Tibial artery (tissue), 4 donors: ENCODE data around the gene DAZAP1.
A peak's percentile ranks its signal among the peaks of the same experiment; 100 is the strongest.

ENCODE experiments used
- DNase-seq, 2 donors: peaks; one replicate each; pipeline ENCODE4 v3.0.0-alpha.2; 2019
- H3K27ac ChIP-seq, 2 donors: fragments of 200-600 bp; sonication (generic) in 1 of 2; 1 replicate in 1 of 2; 2 replicates in 1 of 2; pipeline ENCODE4 v1.5.1; 2018 to 2019; ENCODE audit warnings: mild to moderate bottlenecking in 1 of 2
- H3K27me3 ChIP-seq, 2 donors: fragments of 200-600 bp; sonication (generic) in 1 of 2; one replicate each; pipeline versions ENCODE4 v1.5.1 to v1.6.0; 2016 to 2019
- H3K36me3 ChIP-seq, 3 donors: fragments of 200-600 bp; sonication (generic) in 2 of 3; one replicate each; pipeline ENCODE4 v1.5.1; 2016 to 2019; ENCODE audit warnings: mild to moderate bottlenecking in 2 of 3
- H3K4me1 ChIP-seq, 4 donors: fragments of 200-600 bp; sonication (generic) in 2 of 4; 1 replicate in 3 of 4; 2 replicates in 1 of 4; pipeline ENCODE4 v1.5.1; 2016 to 2019
- H3K4me3 ChIP-seq, 2 donors: fragments of 200-600 bp; sonication (generic) in 1 of 2; 1 replicate in 1 of 2; 2 replicates in 1 of 2; pipeline ENCODE4 v1.5.1; 2018 to 2019; ENCODE audit warnings: mild to moderate bottlenecking in 2 of 2
- H3K9me3 ChIP-seq, 3 donors: fragments of 200-600 bp; sonication (generic) in 1 of 3; one replicate each; pipeline ENCODE4 v1.5.1; 2016 to 2019
- intact Hi-C: fragments of 100-400 bp; cut with DNase I; formaldehyde crosslinking; loops from one replicate; pipeline ENCODE4 v1.15.0; 2023; ENCODE audit warnings: low total_unique reads
- TF ChIP-seq, protein P1 (sequence below), 2 experiments: fragments of 200-600 bp in 1 of 2; fragments of 450-650 bp in 1 of 2; IDR thresholded peaks; one replicate each; pipeline ENCODE4 v1.5.1; 2017 to 2019; ENCODE audit warnings: antibody characterized with exemption in 2 of 2, mild to moderate bottlenecking in 1 of 2, moderate library complexity in 1 of 2

Gene DAZAP1

DNA sequence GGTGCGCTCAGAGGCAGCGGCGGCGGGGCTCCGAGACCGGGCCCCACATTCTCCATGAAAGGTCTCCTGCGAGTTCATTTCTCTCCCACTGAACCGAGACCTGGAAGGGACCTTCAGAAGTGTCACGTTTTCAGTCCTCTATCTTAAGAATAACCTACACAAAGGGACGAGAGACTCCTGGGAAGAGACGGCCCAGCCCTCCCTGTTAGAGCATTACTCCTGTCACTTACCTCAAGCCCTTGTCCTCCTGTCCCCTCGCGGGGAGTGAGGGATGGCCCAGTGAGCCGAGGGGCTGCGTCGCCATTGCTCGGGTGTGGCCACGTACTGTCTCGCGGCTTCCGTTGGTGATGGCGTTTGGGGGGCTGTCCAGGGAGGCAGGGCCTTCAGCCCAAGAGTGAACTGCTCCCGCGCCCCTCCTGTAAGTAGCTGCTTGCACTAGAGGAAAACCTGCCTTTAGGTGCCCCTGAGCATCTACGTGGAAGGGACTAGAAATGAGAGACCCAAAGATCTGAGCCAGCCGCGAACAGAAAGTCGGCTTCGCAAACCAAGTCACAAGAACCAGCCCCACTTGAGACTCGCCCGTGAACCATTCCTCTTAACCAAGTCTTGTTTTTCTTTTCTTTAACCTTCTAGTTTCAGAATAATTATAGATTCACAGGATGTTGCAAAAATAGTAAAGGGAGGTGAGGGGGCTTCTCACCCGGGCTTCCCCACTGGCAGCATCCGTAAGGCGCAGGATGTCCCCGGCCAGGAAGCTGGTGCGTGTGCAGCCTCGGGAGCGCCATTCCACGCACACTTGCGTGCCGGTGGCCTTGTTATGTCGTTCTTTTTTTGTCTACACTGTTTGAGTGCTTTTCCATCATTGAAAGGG lies 44.8 kb upstream of the DAZAP1 start:
- Histone ChIP-seq H3K36me3 (peaks cover 39 to 87% (median 73%) of the 10 kb centered on the region in 3 donors), H3K4me3 (no peak overlapping the region), H3K9me3 (no peaks in the 10 kb centered on the region), H3K27me3 (no peaks in the 10 kb centered on the region), H3K4me1 (peaks cover 0 to 30% (median 23%) of the 10 kb centered on the region in 4 donors), H3K27ac (peak overlapping the region; percentile 73 to 77)
- TF ChIP-seq, protein P1, sequence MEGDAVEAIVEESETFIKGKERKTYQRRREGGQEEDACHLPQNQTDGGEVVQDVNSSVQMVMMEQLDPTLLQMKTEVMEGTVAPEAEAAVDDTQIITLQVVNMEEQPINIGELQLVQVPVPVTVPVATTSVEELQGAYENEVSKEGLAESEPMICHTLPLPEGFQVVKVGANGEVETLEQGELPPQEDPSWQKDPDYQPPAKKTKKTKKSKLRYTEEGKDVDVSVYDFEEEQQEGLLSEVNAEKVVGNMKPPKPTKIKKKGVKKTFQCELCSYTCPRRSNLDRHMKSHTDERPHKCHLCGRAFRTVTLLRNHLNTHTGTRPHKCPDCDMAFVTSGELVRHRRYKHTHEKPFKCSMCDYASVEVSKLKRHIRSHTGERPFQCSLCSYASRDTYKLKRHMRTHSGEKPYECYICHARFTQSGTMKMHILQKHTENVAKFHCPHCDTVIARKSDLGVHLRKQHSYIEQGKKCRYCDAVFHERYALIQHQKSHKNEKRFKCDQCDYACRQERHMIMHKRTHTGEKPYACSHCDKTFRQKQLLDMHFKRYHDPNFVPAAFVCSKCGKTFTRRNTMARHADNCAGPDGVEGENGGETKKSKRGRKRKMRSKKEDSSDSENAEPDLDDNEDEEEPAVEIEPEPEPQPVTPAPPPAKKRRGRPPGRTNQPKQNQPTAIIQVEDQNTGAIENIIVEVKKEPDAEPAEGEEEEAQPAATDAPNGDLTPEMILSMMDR (IDR thresholded peaks at IDR 0.05): no peak
- intact Hi-C loops: no loop called here
- no peak for DNase-seq

DNA sequence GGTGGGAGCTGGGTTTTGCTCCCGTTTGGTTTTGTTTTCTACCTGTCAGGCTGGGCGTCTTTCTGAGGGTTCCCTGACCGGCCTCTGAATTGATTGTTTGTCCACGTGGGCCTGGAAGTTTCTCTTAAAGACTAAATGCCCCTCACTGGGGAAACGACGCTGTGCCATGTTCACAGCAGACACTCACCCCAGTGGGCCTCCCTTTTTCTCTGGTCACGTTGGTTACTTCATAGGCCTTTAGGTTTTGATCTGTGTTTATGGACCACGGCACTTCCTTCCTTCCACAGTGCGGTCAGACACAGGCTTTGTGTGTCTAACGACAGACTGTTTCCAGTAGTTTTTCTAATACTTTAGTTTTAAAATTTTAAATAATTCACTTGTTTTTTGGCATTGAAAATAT lies 43.8 kb upstream of the DAZAP1 start:
- intact Hi-C loops: no loop called here
- H3K27me3 ChIP-seq: no peaks in the 10 kb centered on the region
- H3K9me3 ChIP-seq: no peaks in the 10 kb centered on the region
- H3K4me1 ChIP-seq: peaks cover 0 to 28% (median 23%) of the 10 kb centered on the region in 4 donors
- H3K36me3 ChIP-seq: peaks cover 38 to 87% (median 71%) of the 10 kb centered on the region in 3 donors
- TF ChIP-seq, protein P1 (IDR thresholded peaks at IDR 0.05): no peak
- DNase-seq: no peak
- no peak overlapping the region for H3K4me3 ChIP-seq
- no peak overlapping the region for H3K27ac ChIP-seq

DNA sequence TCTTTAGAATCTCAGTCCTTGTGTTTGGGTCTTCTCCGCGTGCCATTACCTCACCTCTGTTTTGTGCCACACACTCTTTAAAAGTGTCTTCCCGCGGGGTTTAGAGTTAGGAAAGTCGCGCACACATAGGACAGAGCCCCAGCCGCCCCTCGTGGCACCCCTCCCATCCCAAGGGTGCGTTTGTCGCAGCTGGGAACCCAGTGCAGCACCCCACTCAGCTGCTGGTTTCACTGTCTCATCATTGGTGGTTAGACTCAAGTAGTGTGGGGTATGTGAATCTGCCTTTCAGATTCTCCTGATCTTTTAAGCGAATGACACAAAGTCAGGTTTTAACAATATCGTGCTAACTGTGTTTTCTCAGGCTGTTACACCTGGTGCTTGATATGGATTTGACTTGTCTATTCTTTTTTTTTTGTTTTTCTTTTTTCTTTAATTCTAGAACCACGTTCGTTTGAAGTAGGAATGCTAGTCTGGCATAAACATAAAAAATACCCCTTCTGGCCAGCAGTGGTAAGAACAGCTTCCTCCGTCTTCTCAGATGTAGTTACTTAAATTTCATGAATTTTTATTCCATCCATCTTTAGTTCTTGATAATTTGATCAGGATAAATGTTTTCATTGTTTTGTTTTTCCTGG lies 43.2 kb upstream of the DAZAP1 start:
- Histone ChIP-seq H3K4me3 (no peak overlapping the region), H3K27ac (no peak overlapping the region), H3K36me3 (peaks cover 35 to 88% (median 71%) of the 10 kb centered on the region in 3 donors), H3K4me1 (peaks cover 0 to 28% (median 23%) of the 10 kb centered on the region in 4 donors), H3K27me3 (no peaks in the 10 kb centered on the region), H3K9me3 (no peaks in the 10 kb centered on the region)
- intact Hi-C loops: no loop called here
- TF ChIP-seq, protein P1 (IDR thresholded peaks at IDR 0.05): no peak
- no peak for DNase-seq

DNA sequence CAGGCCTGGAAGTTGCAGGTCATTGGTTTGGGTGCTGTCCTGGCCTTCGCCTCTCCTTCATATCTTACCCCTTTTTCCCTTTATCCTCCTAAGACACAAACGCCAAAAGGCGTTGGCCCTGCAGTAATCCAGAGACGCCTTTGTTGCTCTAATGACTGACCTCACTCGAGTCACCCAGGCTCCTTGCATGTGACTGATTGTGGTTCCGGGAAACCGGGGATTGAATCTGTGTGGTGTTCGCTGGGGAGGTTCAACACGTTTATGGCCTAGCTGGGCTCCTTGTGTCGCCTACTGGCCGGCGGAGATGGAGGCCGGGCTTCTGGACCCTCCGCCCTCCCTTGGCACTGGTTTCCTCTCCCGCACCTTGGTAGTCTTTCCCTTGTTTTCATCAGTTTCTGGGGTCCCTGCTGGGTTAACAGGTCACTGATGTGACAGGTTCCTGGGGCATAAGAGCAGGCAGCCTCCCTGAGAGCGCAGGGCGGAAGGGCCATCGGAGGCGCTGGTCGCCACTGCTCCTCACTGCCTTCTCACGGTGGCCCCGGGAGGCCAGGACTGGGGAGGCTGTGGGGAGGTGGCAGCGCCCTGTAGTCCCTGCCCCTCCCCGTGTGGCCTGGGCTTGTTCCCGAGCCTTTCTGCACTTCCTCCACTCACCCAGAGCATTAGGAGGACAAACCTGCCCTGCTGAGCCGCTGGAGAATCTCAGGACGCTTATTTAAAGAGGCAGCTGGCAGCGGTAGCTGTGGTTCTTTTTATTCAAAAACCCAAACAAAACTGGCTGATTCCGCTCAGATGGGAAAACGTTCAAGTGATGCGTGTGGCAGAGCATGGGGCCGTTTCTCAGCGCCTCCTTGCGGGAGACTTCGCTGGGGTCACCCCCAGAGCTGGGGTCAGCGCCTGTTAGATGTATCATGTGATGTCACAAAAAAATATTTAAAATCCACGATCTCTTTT lies 41.8 kb upstream of the DAZAP1 start:
- intact Hi-C loops: no loop called here
- H3K27me3 ChIP-seq: no peaks in the 10 kb centered on the region
- DNase-seq: no peak
- no peaks in the 10 kb centered on the region for H3K9me3 ChIP-seq
- no peak overlapping the region for H3K27ac ChIP-seq
- no peak overlapping the region for H3K4me3 ChIP-seq
- peaks cover 49 to 91% (median 81%) of the 10 kb centered on the region in 3 donors for H3K36me3 ChIP-seq
- H3K4me1 ChIP-seq: peaks cover 0 to 21% (median 19%) of the 10 kb centered on the region in 4 donors
- TF ChIP-seq, protein P1 (IDR thresholded peaks at IDR 0.05): no peak

DNA sequence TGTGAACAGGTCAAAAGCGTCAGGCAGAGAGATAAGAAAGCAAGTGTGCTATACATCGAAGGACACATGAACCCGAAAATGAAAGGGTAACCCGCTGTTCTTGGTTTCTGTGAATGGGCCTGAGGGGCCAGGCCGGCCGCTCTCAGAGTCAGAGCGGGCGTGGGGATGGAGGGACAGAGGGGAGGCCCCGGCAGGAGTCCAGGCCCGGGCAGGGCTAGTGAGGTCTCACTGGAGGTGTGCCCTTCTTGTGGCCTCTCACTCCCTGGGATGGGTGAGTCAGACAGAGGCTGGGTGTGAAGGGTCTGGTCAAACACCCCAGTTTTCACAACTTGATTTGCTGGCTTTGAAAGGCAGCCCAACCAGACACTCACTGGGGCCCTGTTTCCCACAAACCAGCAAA lies 41.1 kb upstream of the DAZAP1 start:
- Histone ChIP-seq H3K4me1 (peaks cover 0 to 14% (median 12%) of the 10 kb centered on the region in 4 donors), H3K27me3 (no peaks in the 10 kb centered on the region), H3K27ac (no peak overlapping the region), H3K4me3 (no peak overlapping the region), H3K9me3 (no peaks in the 10 kb centered on the region), H3K36me3 (peaks cover 56 to 96% (median 88%) of the 10 kb centered on the region in 3 donors)
- TF ChIP-seq, protein P1 (IDR thresholded peaks at IDR 0.05): no peak
- intact Hi-C loops: no loop called here
- no peak for DNase-seq
